Adrenal gland (tissue), 12 donors: Measurements from ENCODE around the gene PIGH. TPM values are rescaled to one million over a fixed set of nuclear protein-coding genes. Genes with fewer than 3 reads are reported as not detected.
"Not testable (repeated sequence)": the region's sequence is repeated elsewhere in the genome, so short reads cannot be mapped to it uniquely, and the experiment has no call there.

Experiments
- DNase-seq, 7 donors: peaks; one replicate each; pipeline ENCODE4 v3.0.0-alpha.2; 2019 to 2020
- H3K27ac ChIP-seq, 5 donors: fragments of 200-600 bp; sonication (generic) in 4 of 5; 1 replicate in 3 of 5; 2 replicates in 2 of 5; pipeline versions ENCODE4 v1.5.1 to v1.8.0; 2016 to 2020; ENCODE audit warnings: mild to moderate bottlenecking in 1 of 5
- H3K27me3 ChIP-seq: fragments of 200-600 bp; 2 replicates; pipeline ENCODE4 v1.8.0; 2021
- H3K36me3 ChIP-seq, 2 donors: fragments of 200-600 bp; replicated peaks in 1 of 2; 1 replicate in 1 of 2; 2 replicates in 1 of 2; pipeline versions ENCODE4 v1.5.1 to v1.8.0; 2018 to 2022
- H3K4me1 ChIP-seq, 2 donors: fragments of 200-600 bp; replicated peaks in 1 of 2; 1 replicate in 1 of 2; 2 replicates in 1 of 2; pipeline versions ENCODE4 v1.5.1 to v1.8.0; 2018 to 2021
- H3K4me3 ChIP-seq, 4 donors: fragments of 200-600 bp; sonication (generic) in 3 of 4; one replicate each; pipeline ENCODE4 v1.5.1; 2016 to 2018
- H3K9me3 ChIP-seq, 3 donors: fragments of 200-600 bp; sonication (generic) in 1 of 3; replicated peaks in 1 of 3; 1 replicate in 2 of 3; 2 replicates in 1 of 3; pipeline versions ENCODE4 v1.5.1 to v1.8.0; 2016 to 2021
- POLR2A ChIP-seq, 2 donors: fragments of 450-650 bp; IDR thresholded peaks; one replicate each; pipeline ENCODE4 v1.6.1; 2017; ENCODE audit warnings: antibody characterized with exemption in 2 of 2, mild to moderate bottlenecking in 2 of 2, moderate library complexity in 1 of 2
- WGBS, 4 donors: extraction: QIAGEN DNeasy Blood & Tissue Kit in 2 of 4; methylation state at CpG; one replicate each; pipeline versions ENCODE4 v1.1.5 to v1.1.7; 2013 to 2017; 5-methylcytosine and 5-hydroxymethylcytosine counted together
- intact Hi-C, 2 donors: fragments of 100-400 bp; cut with DNase I; formaldehyde crosslinking; loops; one replicate each; pipeline versions ENCODE4 v1.14.1 to v1.15.0; 2022 to 2023
- polyA plus RNA-seq, 3 donors: library from polyadenylated mRNA; stranded (reverse); fragments of 200-250 nt in 2 of 3; fragments of 350-450 nt in 1 of 3; fragmentation: Illumina TruSeq in 1 of 3; extraction: RNeasy Lipid Tissue Mini Kit (QIAGEN cat#74804) in 1 of 3; gene quantifications; one replicate each; pipeline ENCODE4 v1.2.3, GENCODE V29; 2013 to 2014
- total RNA-seq, 9 donors: library from RNA; depleted of rRNA in 4 of 9; stranded (reverse); fragments of >200 nt in 4 of 9; fragments of 120-200 nt in 1 of 9; fragmentation: NEBNext Ultra II Directional in 1 of 9; extraction: Animal tissue kit (Norgen Biotek cat#: 25700) in 1 of 9; gene quantifications; one replicate each; pipeline versions ENCODE4 v1.1.0 to v1.2.4, GENCODE V29; 2013 to 2023
- TF ChIP-seq, protein P1 (sequence below), 6 experiments: fragments of 450-650 bp in 4 of 6; fragments of 200-600 bp in 2 of 6; sonication (generic) in 1 of 6; IDR thresholded peaks; 1 replicate in 5 of 6; 2 replicates in 1 of 6; pipeline versions ENCODE4 v1.5.1 to v1.8.0; 2016 to 2021; ENCODE audit warnings: antibody characterized with exemption in 6 of 6, mild to moderate bottlenecking in 2 of 6, moderate library complexity in 1 of 6
- donor health status: healthy with polysubstance abuse.
- donor health status: Bipolar disorder and iron deficiency.
- donor health status: DM: yes; HTN: yes; CAD: no.
- donor health status: DM: no; HTN: no; CAD: no.
- donor health status: DM: no; HTN: no; CAD: no.
- donor health status: DM: yes; HTN: yes; CAD: no.

The PIGH gene
- total and polyA plus RNA-seq, 12 donors: 41.5 to 79.1 (median 50.7) TPM

DNA sequence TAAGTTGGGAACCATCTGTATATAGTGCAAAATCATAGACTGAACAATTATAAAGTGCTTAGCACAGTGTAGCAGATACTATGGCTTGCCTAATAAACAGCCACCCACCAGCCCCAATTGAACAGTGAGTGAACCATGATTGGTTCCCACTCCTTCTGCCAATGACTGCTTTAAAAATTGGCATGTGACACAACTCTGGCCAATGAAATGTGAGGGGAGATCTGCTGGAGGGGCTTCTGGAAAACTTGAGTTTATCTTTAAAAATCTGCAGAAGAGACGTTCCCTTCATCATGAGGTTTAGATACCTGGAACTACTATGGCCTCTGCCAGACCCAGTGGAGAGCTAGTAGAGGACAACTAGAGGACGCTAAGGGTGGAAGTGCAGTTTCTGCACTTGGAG is 4.7 kb downstream of the PIGH start:
- intact Hi-C loops: no loop called here
- Histone ChIP-seq H3K9me3 (no peaks in the 10 kb centered on the region), H3K4me1 (peaks cover 9 to 10% of the 10 kb centered on the region in 2 donors), H3K27me3 (no peaks in the 10 kb centered on the region), H3K36me3 (peaks cover 0 to 25% of the 10 kb centered on the region in 2 donors), H3K27ac (no peak overlapping the region), H3K4me3 (no peak overlapping the region)
- no peak for DNase-seq
- 91 to 94% (median 92%) methylated on average over 2 of the region's 2 CpGs for WGBS, 4 donors
- no peak for TF ChIP-seq POLR2A (IDR thresholded peaks at IDR 0.05)
- TF ChIP-seq, protein P1, sequence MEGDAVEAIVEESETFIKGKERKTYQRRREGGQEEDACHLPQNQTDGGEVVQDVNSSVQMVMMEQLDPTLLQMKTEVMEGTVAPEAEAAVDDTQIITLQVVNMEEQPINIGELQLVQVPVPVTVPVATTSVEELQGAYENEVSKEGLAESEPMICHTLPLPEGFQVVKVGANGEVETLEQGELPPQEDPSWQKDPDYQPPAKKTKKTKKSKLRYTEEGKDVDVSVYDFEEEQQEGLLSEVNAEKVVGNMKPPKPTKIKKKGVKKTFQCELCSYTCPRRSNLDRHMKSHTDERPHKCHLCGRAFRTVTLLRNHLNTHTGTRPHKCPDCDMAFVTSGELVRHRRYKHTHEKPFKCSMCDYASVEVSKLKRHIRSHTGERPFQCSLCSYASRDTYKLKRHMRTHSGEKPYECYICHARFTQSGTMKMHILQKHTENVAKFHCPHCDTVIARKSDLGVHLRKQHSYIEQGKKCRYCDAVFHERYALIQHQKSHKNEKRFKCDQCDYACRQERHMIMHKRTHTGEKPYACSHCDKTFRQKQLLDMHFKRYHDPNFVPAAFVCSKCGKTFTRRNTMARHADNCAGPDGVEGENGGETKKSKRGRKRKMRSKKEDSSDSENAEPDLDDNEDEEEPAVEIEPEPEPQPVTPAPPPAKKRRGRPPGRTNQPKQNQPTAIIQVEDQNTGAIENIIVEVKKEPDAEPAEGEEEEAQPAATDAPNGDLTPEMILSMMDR (IDR thresholded peaks at IDR 0.05): no peak

DNA sequence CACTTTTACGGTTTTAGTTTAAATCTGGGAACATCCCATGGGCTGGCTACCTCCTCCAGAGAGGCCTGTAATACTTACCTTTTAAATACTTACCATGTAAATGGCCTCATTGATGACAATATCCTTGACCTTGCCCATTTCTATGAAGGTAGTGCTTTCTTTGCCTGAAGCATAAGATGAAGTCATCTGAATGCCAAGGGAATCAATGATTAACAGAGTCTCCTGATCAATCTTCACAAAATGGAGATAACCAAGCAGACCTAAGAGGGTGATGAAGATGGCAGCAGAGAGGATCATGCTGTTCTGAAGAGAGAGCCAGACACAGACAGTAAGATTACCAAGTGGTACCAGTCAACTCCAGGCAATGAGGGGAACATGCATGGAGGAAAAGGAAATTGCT is 6.4 kb downstream of the PIGH start:
- not testable (repeated sequence) for H3K4me3 ChIP-seq
- peaks cover 0 to 40% of the 10 kb centered on the region in 2 donors for H3K36me3 ChIP-seq

DNA sequence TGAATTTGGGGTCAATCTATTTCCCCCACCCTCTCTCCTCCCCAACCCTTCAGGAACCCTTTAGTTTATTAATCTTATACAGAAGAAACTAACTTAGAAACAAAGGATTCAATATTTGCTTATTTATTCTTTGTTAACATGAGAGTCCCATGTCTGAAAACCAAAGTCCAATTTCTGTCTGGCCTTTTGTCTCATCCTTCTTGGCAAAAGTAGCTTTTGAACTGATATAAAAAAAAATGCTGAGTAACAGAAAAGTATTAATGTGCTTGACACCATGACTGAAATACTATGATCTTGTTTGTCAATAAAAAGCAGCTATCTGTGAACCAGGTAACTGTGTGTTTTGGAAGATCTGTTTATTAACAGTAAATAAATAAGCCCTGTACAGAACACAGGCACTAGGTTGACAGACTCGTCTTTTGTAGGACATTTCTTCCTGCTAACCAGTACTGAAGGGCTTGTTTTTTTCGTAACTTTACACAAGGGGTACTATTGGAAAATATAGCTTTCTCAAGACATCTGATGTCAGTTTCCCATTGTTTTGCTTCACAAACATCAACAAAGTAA is 10.8 kb downstream of the PIGH start:
- Histone ChIP-seq H3K9me3 (no peaks in the 10 kb centered on the region), H3K27me3 (no peaks in the 10 kb centered on the region), H3K36me3 (peaks cover 0 to 62% of the 10 kb centered on the region in 2 donors), H3K4me1 (no peaks in the 10 kb centered on the region), H3K4me3 (no peak overlapping the region), H3K27ac (no peak overlapping the region)
- DNase-seq: no peak
- intact Hi-C loops: no loop called here
- 38 to 89% (median 56%) methylated on average over 2 of the region's 2 CpGs for WGBS, 4 donors
- TF ChIP-seq, protein P1 (IDR thresholded peaks at IDR 0.05): no peak
- no peak for TF ChIP-seq POLR2A (IDR thresholded peaks at IDR 0.05)

More for the DNA sequence above, 6.4 kb downstream of the PIGH start:
- intact Hi-C loops, H3K27me3 ChIP-seq, H3K4me1 ChIP-seq, DNase-seq, H3K9me3 ChIP-seq, H3K27ac ChIP-seq: not testable (repeated sequence)
- WGBS, 4 donors: 0 to 41% (median 0%) methylated on average over 1 of the region's 1 CpG

DNA sequence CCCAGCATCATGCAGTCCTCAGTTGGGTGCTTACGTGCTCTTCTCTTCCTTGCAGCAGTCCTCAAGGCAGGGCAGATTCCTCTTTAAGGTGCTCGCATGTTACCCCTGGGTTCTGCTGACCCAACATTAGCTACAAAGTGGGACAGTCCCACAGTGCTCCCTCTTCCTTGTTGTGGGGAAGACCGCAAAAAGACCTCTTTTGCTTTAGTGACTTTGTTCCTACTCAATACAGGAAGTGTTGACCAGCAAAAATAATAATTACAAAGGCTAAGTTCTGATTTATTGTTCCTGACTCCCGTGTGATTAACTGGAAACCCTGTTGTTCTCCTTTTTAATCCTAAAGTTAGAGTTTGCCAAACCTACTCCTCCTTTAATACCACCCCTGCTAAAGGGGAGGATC is 13.7 kb downstream of the PIGH start:
- 70 to 80% (median 72%) methylated on average over 4 of the region's 4 CpGs for WGBS, 4 donors
- no peaks in the 10 kb centered on the region for H3K9me3 ChIP-seq
- no peak for TF ChIP-seq POLR2A (IDR thresholded peaks at IDR 0.05)
- TF ChIP-seq, protein P1 (IDR thresholded peaks at IDR 0.05): no peak
- H3K36me3 ChIP-seq: peaks cover 0 to 44% of the 10 kb centered on the region in 2 donors
- no peaks in the 10 kb centered on the region for H3K4me1 ChIP-seq
- H3K27me3 ChIP-seq: no peaks in the 10 kb centered on the region
- H3K4me3 ChIP-seq: no peak overlapping the region
- H3K27ac ChIP-seq: no peak overlapping the region
- DNase-seq: peak in 1 of 7 donors; percentile 46
- intact Hi-C loops: no loop called here

DNA sequence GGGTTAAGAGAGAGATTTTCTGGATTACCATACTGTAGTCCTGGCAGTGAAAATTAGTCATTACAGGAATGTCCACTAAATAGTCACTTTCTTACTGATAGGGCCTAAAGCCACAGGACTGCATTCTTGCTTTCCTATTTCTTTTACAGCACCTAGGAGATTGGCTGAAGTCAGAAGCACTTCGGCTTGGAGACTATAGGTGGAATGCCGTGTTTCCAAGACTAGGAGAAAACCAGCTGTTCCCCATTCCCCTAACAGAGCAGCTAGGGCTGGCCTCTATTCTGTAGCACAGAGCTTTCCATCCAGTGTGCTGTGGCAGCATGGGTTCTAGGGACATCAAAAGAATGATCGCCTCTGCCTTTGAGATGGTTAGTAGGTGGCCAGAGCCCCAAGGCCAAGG is 15.1 kb downstream of the PIGH start:
- intact Hi-C loops: no loop called here
- H3K4me3 ChIP-seq: no peak overlapping the region
- H3K27me3 ChIP-seq: no peaks in the 10 kb centered on the region
- TF ChIP-seq POLR2A (IDR thresholded peaks at IDR 0.05): no peak
- TF ChIP-seq, protein P1 (IDR thresholded peaks at IDR 0.05): no peak
- no peaks in the 10 kb centered on the region for H3K4me1 ChIP-seq
- no peak for DNase-seq
- H3K27ac ChIP-seq: no peak overlapping the region
- no peaks in the 10 kb centered on the region for H3K9me3 ChIP-seq
- H3K36me3 ChIP-seq: peaks cover 0 to 43% of the 10 kb centered on the region in 2 donors
- WGBS, 4 donors: 78 to 93% (median 90%) methylated on average over 3 of the region's 3 CpGs
